Measurements from ENCODE around the gene PHF2.

The PHF2 gene

GRCh38 chr9:93708987-93709302 is 132.6 kb downstream of the PHF2 start:
- no peak overlapping the region for H3K4me3 ChIP-seq
- peaks cover 18% of the 10 kb centered on the region for H3K9me3 ChIP-seq
- H4K20me1 ChIP-seq: no peaks in the 10 kb centered on the region
- H3K27me3 ChIP-seq: no peaks in the 10 kb centered on the region
- H3K36me3 ChIP-seq: no peaks in the 10 kb centered on the region
- H3K9ac ChIP-seq: no peak overlapping the region
- no peak overlapping the region for H3K4me2 ChIP-seq
- no peak for TF ChIP-seq Cebpa-rat (IDR thresholded peaks at IDR 0.05)
- H3K4me1 ChIP-seq: peaks cover 15% of the 10 kb centered on the region
- H3K27ac ChIP-seq: no peak overlapping the region

GRCh38 chr9:93709600-93710369 is 133.4 kb downstream of the PHF2 start:
- Histone ChIP-seq H3K9ac (no peak overlapping the region), H3K4me1 (peaks cover 16% of the 10 kb centered on the region), H3K9me3 (peaks cover 13% of the 10 kb centered on the region; the same call in 1 of the 2 replicates), H3K4me3 (no peak overlapping the region), H3K4me2 (peak overlapping the region; percentile 47), H3K36me3 (no peaks in the 10 kb centered on the region), H3K27ac (no peak overlapping the region), H3K27me3 (no peaks in the 10 kb centered on the region), H4K20me1 (no peaks in the 10 kb centered on the region)
- TF ChIP-seq Cebpa-rat (IDR thresholded peaks at IDR 0.05): no peak

- H3K4me1 ChIP-seq: peaks cover 16% of the 10 kb centered on the region
- no peak overlapping the region for H3K27ac ChIP-seq
- no peak overlapping the region for H3K4me3 ChIP-seq
- H4K20me1 ChIP-seq: no peaks in the 10 kb centered on the region
- no peak overlapping the region for H3K9ac ChIP-seq
- H3K9me3 ChIP-seq: peaks cover 13% of the 10 kb centered on the region; the same call in 1 of the 2 replicates
- peak overlapping the region; percentile 47; the same call in 1 of the 2 replicates for H3K4me2 ChIP-seq
- TF ChIP-seq Cebpa-rat (IDR thresholded peaks at IDR 0.05): no peak
- no peaks in the 10 kb centered on the region for H3K36me3 ChIP-seq
- no peaks in the 10 kb centered on the region for H3K27me3 ChIP-seq
These were observed 134.0 kb downstream of the PHF2 start for GRCh38 chr9:93710370-93710723.

- peaks cover 13% of the 10 kb centered on the region; the same call in 1 of the 2 replicates for H3K9me3 ChIP-seq
- no peak overlapping the region for H3K27ac ChIP-seq
- no peaks in the 10 kb centered on the region for H3K27me3 ChIP-seq
- H4K20me1 ChIP-seq: no peaks in the 10 kb centered on the region
- no peak overlapping the region for H3K4me3 ChIP-seq
- H3K4me2 ChIP-seq: no peak overlapping the region
- peaks cover 16% of the 10 kb centered on the region for H3K4me1 ChIP-seq
- H3K9ac ChIP-seq: no peak overlapping the region
- no peaks in the 10 kb centered on the region for H3K36me3 ChIP-seq
- no peak for TF ChIP-seq Cebpa-rat (IDR thresholded peaks at IDR 0.05)
These were observed 134.6 kb downstream of the PHF2 start for GRCh38 chr9:93711002-93711401.

- TF ChIP-seq Cebpa-rat (IDR thresholded peaks at IDR 0.05): no peak
- Histone ChIP-seq H3K4me2 (no peak overlapping the region), H3K27ac (no peak overlapping the region), H3K36me3 (no peaks in the 10 kb centered on the region), H3K4me3 (no peak overlapping the region), H4K20me1 (no peaks in the 10 kb centered on the region), H3K9me3 (peaks cover 11% of the 10 kb centered on the region), H3K27me3 (no peaks in the 10 kb centered on the region), H3K9ac (no peak overlapping the region), H3K4me1 (peaks cover 16% of the 10 kb centered on the region)
These were observed 136.5 kb downstream of the PHF2 start for GRCh38 chr9:93712896-93713295.

GRCh38 chr9:93713716-93714115 is 137.3 kb downstream of the PHF2 start:
- Histone ChIP-seq H3K4me1 (peaks cover 16% of the 10 kb centered on the region), H3K4me3 (no peak overlapping the region), H4K20me1 (no peaks in the 10 kb centered on the region), H3K9me3 (peaks cover 4% of the 10 kb centered on the region), H3K27me3 (no peaks in the 10 kb centered on the region), H3K9ac (no peak overlapping the region), H3K36me3 (no peaks in the 10 kb centered on the region), H3K27ac (no peak overlapping the region), H3K4me2 (peak overlapping the region; percentile 26)
- no peak for TF ChIP-seq Cebpa-rat (IDR thresholded peaks at IDR 0.05)

- Histone ChIP-seq H4K20me1 (no peaks in the 10 kb centered on the region), H3K4me3 (no peak overlapping the region), H3K9me3 (peaks cover 19% of the 10 kb centered on the region), H3K4me1 (peaks cover 15% of the 10 kb centered on the region), H3K27me3 (no peaks in the 10 kb centered on the region), H3K4me2 (no peak overlapping the region), H3K27ac (no peak overlapping the region), H3K36me3 (no peaks in the 10 kb centered on the region), H3K9ac (no peak overlapping the region)
- no peak for TF ChIP-seq Cebpa-rat (IDR thresholded peaks at IDR 0.05)
These were observed 145.1 kb downstream of the PHF2 start for GRCh38 chr9:93721417-93721965.

GRCh38 chr9:93724852-93725251 is 148.5 kb downstream of the PHF2 start:
- no peaks in the 10 kb centered on the region for H3K27me3 ChIP-seq
- no peak for TF ChIP-seq Cebpa-rat (IDR thresholded peaks at IDR 0.05)
- H3K9me3 ChIP-seq: peaks cover 16% of the 10 kb centered on the region
- no peaks in the 10 kb centered on the region for H3K36me3 ChIP-seq
- no peak overlapping the region for H3K4me2 ChIP-seq
- H3K4me3 ChIP-seq: no peak overlapping the region
- H4K20me1 ChIP-seq: no peaks in the 10 kb centered on the region
- H3K9ac ChIP-seq: no peak overlapping the region
- no peak overlapping the region for H3K27ac ChIP-seq
- H3K4me1 ChIP-seq: peaks cover 15% of the 10 kb centered on the region

- no peak for TF ChIP-seq Cebpa-rat (IDR thresholded peaks at IDR 0.05)
- H3K4me1 ChIP-seq: peaks cover 15% of the 10 kb centered on the region
- no peak overlapping the region for H3K4me2 ChIP-seq
- peaks cover 16% of the 10 kb centered on the region for H3K9me3 ChIP-seq
- H3K27me3 ChIP-seq: no peaks in the 10 kb centered on the region
- no peak overlapping the region for H3K9ac ChIP-seq
- H3K36me3 ChIP-seq: no peaks in the 10 kb centered on the region
- H4K20me1 ChIP-seq: no peaks in the 10 kb centered on the region
- H3K27ac ChIP-seq: no peak overlapping the region
- H3K4me3 ChIP-seq: no peak overlapping the region
These were observed 149.0 kb downstream of the PHF2 start for GRCh38 chr9:93725382-93725781.

- peaks cover 15% of the 10 kb centered on the region for H3K4me1 ChIP-seq
- no peak overlapping the region for H3K4me3 ChIP-seq
- H3K9ac ChIP-seq: no peak overlapping the region
- no peak for TF ChIP-seq Cebpa-rat (IDR thresholded peaks at IDR 0.05)
- H3K27ac ChIP-seq: no peak overlapping the region
- H3K4me2 ChIP-seq: no peak overlapping the region
- peaks cover 16% of the 10 kb centered on the region for H3K9me3 ChIP-seq
- H4K20me1 ChIP-seq: no peaks in the 10 kb centered on the region
- H3K36me3 ChIP-seq: no peaks in the 10 kb centered on the region
- no peaks in the 10 kb centered on the region for H3K27me3 ChIP-seq
These were observed 149.8 kb downstream of the PHF2 start for GRCh38 chr9:93726147-93726546.

Measured in BLaER1 (cell line).